Brain microvascular endothelial cell (primary cell): ENCODE results near the gene TEKT3.

Source experiments
- DNase-seq: peaks from one replicate; pipeline ENCODE4 v3.0.0-alpha.2; 2020
- H3K27ac ChIP-seq: fragments of 250-450 bp; sonication (Bioruptor Pico); 2 replicates; pipeline ENCODE4 v1.5.1; 2020; ENCODE audit warnings: mild to moderate bottlenecking, moderate library complexity
- H3K27me3 ChIP-seq: fragments of 250-450 bp; sonication (Bioruptor Pico); replicated peaks from 2 replicates; pipeline ENCODE4 v1.5.1; 2020; ENCODE audit warnings: mild to moderate bottlenecking
- H3K36me3 ChIP-seq: fragments of 250-450 bp; sonication (Bioruptor Pico); replicated peaks from 2 replicates; pipeline ENCODE4 v1.5.1; 2020; ENCODE audit warnings: mild to moderate bottlenecking
- H3K4me3 ChIP-seq: 2 replicates; pipeline ENCODE4 v1.5.1; 2011; ENCODE audit warnings: low read depth, mild to moderate bottlenecking, control low read depth, low read length, moderate library complexity
- CTCF ChIP-seq: IDR thresholded peaks from 2 replicates; pipeline ENCODE4 v1.5.1; 2011; ENCODE audit warnings: low read depth, mild to moderate bottlenecking, moderate library complexity, low read length, control low read depth, inconsistent platforms; ENCODE audit errors: missing control alignments
- in situ Hi-C: cut with HindIII; loops from 2 replicates; pipeline ENCODE4 v1.10.0; 2017; ENCODE audit warnings: low sequenced_read_pairs, low pct_ligation_motif_present

Gene TEKT3

GRCh38 chr17:15311996-15312395 lies 29.4 kb downstream of the TEKT3 start:
- no peak for TF ChIP-seq CTCF
- Histone ChIP-seq H3K36me3 (no peaks in the 10 kb centered on the region), H3K27me3 (no peaks in the 10 kb centered on the region), H3K27ac (no peak overlapping the region), H3K4me3 (no peak overlapping the region)
- DNase-seq = no peak
- in situ Hi-C loops = no loop called here

- no peak overlapping the region for H3K4me3 ChIP-seq
- in situ Hi-C loops = no loop called here
- H3K27me3 ChIP-seq = no peaks in the 10 kb centered on the region
- H3K27ac ChIP-seq = no peak overlapping the region
- no peaks in the 10 kb centered on the region for H3K36me3 ChIP-seq
- TF ChIP-seq CTCF = no peak
- DNase-seq = no peak
Observed at GRCh38 chr17:15309793-15310192, 31.6 kb downstream of the TEKT3 start.

- no peak overlapping the region for H3K4me3 ChIP-seq
- no peak overlapping the region for H3K27ac ChIP-seq
- H3K36me3 ChIP-seq = no peaks in the 10 kb centered on the region
- TF ChIP-seq CTCF = no peak
- no peak for DNase-seq
- in situ Hi-C loops = no loop called here
- H3K27me3 ChIP-seq = no peaks in the 10 kb centered on the region
Observed at GRCh38 chr17:15309236-15309635, 32.2 kb downstream of the TEKT3 start.

GRCh38 chr17:15308758-15309157 lies 32.6 kb downstream of the TEKT3 start:
- H3K27ac ChIP-seq = no peak overlapping the region
- H3K36me3 ChIP-seq = no peaks in the 10 kb centered on the region
- no peaks in the 10 kb centered on the region for H3K27me3 ChIP-seq
- in situ Hi-C loops = no loop called here
- DNase-seq = no peak
- no peak overlapping the region for H3K4me3 ChIP-seq
- TF ChIP-seq CTCF = no peak

GRCh38 chr17:15307710-15308111 lies 33.7 kb downstream of the TEKT3 start:
- Histone ChIP-seq H3K4me3 (no peak overlapping the region), H3K36me3 (no peaks in the 10 kb centered on the region), H3K27ac (no peak overlapping the region), H3K27me3 (no peaks in the 10 kb centered on the region)
- no peak for TF ChIP-seq CTCF
- in situ Hi-C loops = no loop called here
- no peak for DNase-seq

- H3K36me3 ChIP-seq = no peaks in the 10 kb centered on the region
- no peak for DNase-seq
- no peak overlapping the region for H3K4me3 ChIP-seq
- no peak for TF ChIP-seq CTCF
- in situ Hi-C loops = no loop called here
- no peaks in the 10 kb centered on the region for H3K27me3 ChIP-seq
- H3K27ac ChIP-seq = no peak overlapping the region
Observed at GRCh38 chr17:15303851-15304250, 37.5 kb downstream of the TEKT3 start.
